Ovary (tissue), 3 donors: ENCODE results near the gene CDC42.

Source experiments
- EP300 ChIP-seq: sonication (generic); formaldehyde crosslinking; IDR thresholded peaks from one replicate; pipeline ENCODE4 v1.6.1; 2017; ENCODE audit warnings: antibody characterized with exemption
- POLR2A ChIP-seq: fragments of 450-650 bp; IDR thresholded peaks from one replicate; pipeline ENCODE4 v1.6.1; 2017; ENCODE audit warnings: antibody characterized with exemption, mild to moderate bottlenecking, moderate library complexity
- TF ChIP-seq, protein P1 (sequence below), 3 donors: fragments of 450-650 bp in 2 of 3; fragments of 200-600 bp in 1 of 3; IDR thresholded peaks; one replicate each; pipeline versions ENCODE4 v1.5.1 to v1.8.0; 2016 to 2022; ENCODE audit warnings: antibody characterized with exemption in 3 of 3, mild to moderate bottlenecking in 1 of 3
- donor health status: DM: no; HTN: no; CAD: no.

GRCh38 chr1:22078133-22078532 is 25.6 kb downstream of the CDC42 start:
- TF ChIP-seq, protein P1, sequence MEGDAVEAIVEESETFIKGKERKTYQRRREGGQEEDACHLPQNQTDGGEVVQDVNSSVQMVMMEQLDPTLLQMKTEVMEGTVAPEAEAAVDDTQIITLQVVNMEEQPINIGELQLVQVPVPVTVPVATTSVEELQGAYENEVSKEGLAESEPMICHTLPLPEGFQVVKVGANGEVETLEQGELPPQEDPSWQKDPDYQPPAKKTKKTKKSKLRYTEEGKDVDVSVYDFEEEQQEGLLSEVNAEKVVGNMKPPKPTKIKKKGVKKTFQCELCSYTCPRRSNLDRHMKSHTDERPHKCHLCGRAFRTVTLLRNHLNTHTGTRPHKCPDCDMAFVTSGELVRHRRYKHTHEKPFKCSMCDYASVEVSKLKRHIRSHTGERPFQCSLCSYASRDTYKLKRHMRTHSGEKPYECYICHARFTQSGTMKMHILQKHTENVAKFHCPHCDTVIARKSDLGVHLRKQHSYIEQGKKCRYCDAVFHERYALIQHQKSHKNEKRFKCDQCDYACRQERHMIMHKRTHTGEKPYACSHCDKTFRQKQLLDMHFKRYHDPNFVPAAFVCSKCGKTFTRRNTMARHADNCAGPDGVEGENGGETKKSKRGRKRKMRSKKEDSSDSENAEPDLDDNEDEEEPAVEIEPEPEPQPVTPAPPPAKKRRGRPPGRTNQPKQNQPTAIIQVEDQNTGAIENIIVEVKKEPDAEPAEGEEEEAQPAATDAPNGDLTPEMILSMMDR (IDR thresholded peaks at IDR 0.05): no peak
- no peak for TF ChIP-seq POLR2A
- TF ChIP-seq EP300: no peak
